IPS DF 6.9 (cell line): ENCODE results near the gene TJAP1.

Experiments
- DNase-seq: peaks from one replicate; pipeline ENCODE4 v3.0.0-alpha.2; 2013; ENCODE audit warnings: low read depth, low spot score
- H3K27ac ChIP-seq: one replicate; pipeline ENCODE4 v1.5.1; 2013; ENCODE audit warnings: low read length, control low read depth
- H3K27me3 ChIP-seq: 2 replicates; pipeline ENCODE4 v1.6.1; 2013; ENCODE audit warnings: mild to moderate bottlenecking, low read length; ENCODE audit not compliant: control insufficient read depth, insufficient read depth
- H3K36me3 ChIP-seq: 2 replicates; pipeline ENCODE4 v1.6.1; 2013; ENCODE audit warnings: low read length; ENCODE audit not compliant: control insufficient read depth, insufficient read depth
- H3K4me1 ChIP-seq: 2 replicates; pipeline ENCODE4 v1.6.1; 2013; ENCODE audit warnings: low read length; ENCODE audit not compliant: control insufficient read depth, insufficient read depth
- H3K4me3 ChIP-seq: 2 replicates; pipeline ENCODE4 v1.5.1; 2013; ENCODE audit warnings: mild to moderate bottlenecking, low read length
- H3K9me3 ChIP-seq: 2 replicates; pipeline ENCODE4 v1.6.1; 2013; ENCODE audit warnings: low read length, inconsistent platforms; ENCODE audit not compliant: control insufficient read depth, insufficient read depth
- WGBS: extraction: QIAGEN DNeasy Blood & Tissue Kit; methylation state at CpG from one replicate; pipeline ENCODE4 v1.1.7; 2013; ENCODE audit warnings: mixed read lengths, missing lambda C conversion rate; ENCODE audit not compliant: insufficient read length, insufficient coverage; 5-methylcytosine and 5-hydroxymethylcytosine counted together

The TJAP1 gene

GRCh38 chr6:43477235-43478007 lies at the start of gene TJAP1:
TSS of gene TJAP1 (plus strand) at chr6:43477570. CDS start at chr6:43499002, 21,432 bp downstream.
- Histone ChIP-seq H3K27ac (no peak within 1 kb of the TSS), H3K4me1 (peaks cover 5% of the 10 kb centered on the region; the same call in 1 of the 2 replicates), H3K36me3 (no peaks in the 10 kb centered on the region), H3K9me3 (no peaks in the 10 kb centered on the region), H3K27me3 (no peaks in the 10 kb centered on the region; the same call in 1 of the 2 replicates), H3K4me3 (peak within 1 kb of the TSS; percentile 90; the same call in 1 of the 2 replicates)
- DNase-seq = peak; percentile 83
- whole genome bisulfite sequencing = no CpG with 5 or more reads among the region's 34 CpGs

- Histone ChIP-seq H3K4me1 (no peaks in the 10 kb centered on the region), H3K4me3 (peak overlapping the region; percentile 63), H3K27me3 (no peaks in the 10 kb centered on the region), H3K27ac (no peak overlapping the region), H3K9me3 (no peaks in the 10 kb centered on the region), H3K36me3 (peaks cover 7% of the 10 kb centered on the region; the same call in 1 of the 2 replicates)
- no peak for DNase-seq
- WGBS = no CpG with 5 or more reads among the region's 12 CpGs
These were observed 49.2 kb upstream of the TJAP1 start for GRCh38 chr6:43428112-43428570.

GRCh38 chr6:43428874-43429273 lies 48.5 kb upstream of the TJAP1 start:
- Histone ChIP-seq H3K9me3 (no peaks in the 10 kb centered on the region), H3K4me3 (no peak overlapping the region), H3K36me3 (peaks cover 8% of the 10 kb centered on the region; the same call in 1 of the 2 replicates), H3K27me3 (no peaks in the 10 kb centered on the region), H3K27ac (no peak overlapping the region), H3K4me1 (no peaks in the 10 kb centered on the region)
- no CpG with 5 or more reads among the region's 3 CpGs for WGBS
- no peak for DNase-seq

GRCh38 chr6:43432009-43432945 lies 45.1 kb upstream of the TJAP1 start:
- H3K4me3 ChIP-seq = no peak overlapping the region
- no CpG with 5 or more reads among the region's 19 CpGs for WGBS

GRCh38 chr6:43433148-43433547 lies 44.2 kb upstream of the TJAP1 start:
- no peaks in the 10 kb centered on the region for H3K27me3 ChIP-seq
- WGBS = no CpG with 5 or more reads among the region's 8 CpGs
- no peak for DNase-seq
- H3K27ac ChIP-seq = no peak overlapping the region
- H3K9me3 ChIP-seq = no peaks in the 10 kb centered on the region
- no peaks in the 10 kb centered on the region for H3K4me1 ChIP-seq
- peaks cover 8% of the 10 kb centered on the region; the same call in 1 of the 2 replicates for H3K36me3 ChIP-seq
- H3K4me3 ChIP-seq = no peak overlapping the region

More at GRCh38 chr6:43432009-43432945, 45.1 kb upstream of the TJAP1 start:
- DNase-seq = no peak
- Histone ChIP-seq H3K27me3 (no peaks in the 10 kb centered on the region), H3K9me3 (no peaks in the 10 kb centered on the region), H3K4me1 (no peaks in the 10 kb centered on the region), H3K36me3 (peaks cover 8% of the 10 kb centered on the region; the same call in 1 of the 2 replicates), H3K27ac (no peak overlapping the region)

GRCh38 chr6:43434001-43434840 lies 43.1 kb upstream of the TJAP1 start:
- WGBS = no CpG with 5 or more reads among the region's 15 CpGs
- H3K27ac ChIP-seq = no peak overlapping the region
- no peak for DNase-seq

GRCh38 chr6:43434943-43435342 lies 42.4 kb upstream of the TJAP1 start:
- WGBS = no CpG with 5 or more reads among the region's 4 CpGs
- Histone ChIP-seq H3K27me3 (no peaks in the 10 kb centered on the region), H3K9me3 (no peaks in the 10 kb centered on the region), H3K4me1 (no peaks in the 10 kb centered on the region), H3K27ac (no peak overlapping the region), H3K36me3 (peaks cover 8% of the 10 kb centered on the region; the same call in 1 of the 2 replicates), H3K4me3 (no peak overlapping the region)
- DNase-seq = no peak

More at GRCh38 chr6:43434001-43434840, 43.1 kb upstream of the TJAP1 start:
- no peak overlapping the region for H3K4me3 ChIP-seq
- H3K9me3 ChIP-seq = no peaks in the 10 kb centered on the region
- H3K4me1 ChIP-seq = no peaks in the 10 kb centered on the region
- H3K27me3 ChIP-seq = no peaks in the 10 kb centered on the region
- peaks cover 8% of the 10 kb centered on the region; the same call in 1 of the 2 replicates for H3K36me3 ChIP-seq

- no peak overlapping the region for H3K27ac ChIP-seq
- no peak for DNase-seq
- WGBS = no CpG with 5 or more reads among the region's 9 CpGs
- no peaks in the 10 kb centered on the region for H3K27me3 ChIP-seq
- peaks cover 8% of the 10 kb centered on the region; the same call in 1 of the 2 replicates for H3K36me3 ChIP-seq
- H3K4me3 ChIP-seq = no peak overlapping the region
- H3K9me3 ChIP-seq = no peaks in the 10 kb centered on the region
- H3K4me1 ChIP-seq = no peaks in the 10 kb centered on the region
These were observed 41.5 kb upstream of the TJAP1 start for GRCh38 chr6:43435682-43436437.

- H3K4me1 ChIP-seq = no peaks in the 10 kb centered on the region
- no peaks in the 10 kb centered on the region for H3K9me3 ChIP-seq
- H3K4me3 ChIP-seq = no peak overlapping the region
- no CpG with 5 or more reads among the region's 5 CpGs for WGBS
- H3K27me3 ChIP-seq = no peaks in the 10 kb centered on the region
- peaks cover 10% of the 10 kb centered on the region for H3K36me3 ChIP-seq
- no peak for DNase-seq
- H3K27ac ChIP-seq = no peak overlapping the region
These were observed 40.6 kb upstream of the TJAP1 start for GRCh38 chr6:43436577-43437282.
